ENCODE results near the gene NXPE1.

DNA sequence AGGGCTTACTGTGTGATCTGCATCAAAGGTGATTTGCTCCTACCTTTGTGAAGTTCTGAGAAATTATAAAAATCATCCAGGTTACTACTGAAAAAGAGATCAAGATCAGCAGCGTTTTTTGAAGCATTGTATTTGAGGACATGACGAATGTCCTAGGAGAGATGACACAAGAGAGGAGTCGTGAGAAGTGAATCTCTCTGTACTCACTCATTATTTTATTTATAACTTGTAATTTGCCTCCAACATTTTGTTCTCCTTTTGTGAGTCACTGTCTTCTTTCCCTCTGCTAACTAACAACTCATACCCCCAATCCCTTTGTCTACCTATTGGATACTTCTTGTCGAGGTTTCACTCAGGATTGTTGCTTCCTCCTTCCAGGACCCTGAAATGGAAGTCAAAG lies 8.6 kb downstream of the NXPE1 start:
- TF ChIP-seq, protein P1, sequence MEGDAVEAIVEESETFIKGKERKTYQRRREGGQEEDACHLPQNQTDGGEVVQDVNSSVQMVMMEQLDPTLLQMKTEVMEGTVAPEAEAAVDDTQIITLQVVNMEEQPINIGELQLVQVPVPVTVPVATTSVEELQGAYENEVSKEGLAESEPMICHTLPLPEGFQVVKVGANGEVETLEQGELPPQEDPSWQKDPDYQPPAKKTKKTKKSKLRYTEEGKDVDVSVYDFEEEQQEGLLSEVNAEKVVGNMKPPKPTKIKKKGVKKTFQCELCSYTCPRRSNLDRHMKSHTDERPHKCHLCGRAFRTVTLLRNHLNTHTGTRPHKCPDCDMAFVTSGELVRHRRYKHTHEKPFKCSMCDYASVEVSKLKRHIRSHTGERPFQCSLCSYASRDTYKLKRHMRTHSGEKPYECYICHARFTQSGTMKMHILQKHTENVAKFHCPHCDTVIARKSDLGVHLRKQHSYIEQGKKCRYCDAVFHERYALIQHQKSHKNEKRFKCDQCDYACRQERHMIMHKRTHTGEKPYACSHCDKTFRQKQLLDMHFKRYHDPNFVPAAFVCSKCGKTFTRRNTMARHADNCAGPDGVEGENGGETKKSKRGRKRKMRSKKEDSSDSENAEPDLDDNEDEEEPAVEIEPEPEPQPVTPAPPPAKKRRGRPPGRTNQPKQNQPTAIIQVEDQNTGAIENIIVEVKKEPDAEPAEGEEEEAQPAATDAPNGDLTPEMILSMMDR (IDR thresholded peaks at IDR 0.05), result no peak
- TF ChIP-seq POLR2A (IDR thresholded peaks at IDR 0.05), result no peak

Measured in testis (tissue), 2 donors.